ENCODE measurements around the gene CD160. TPM values are rescaled to one million over a fixed set of nuclear protein-coding genes. Genes with fewer than 3 reads are reported as not detected.

The CD160 gene
- total RNA-seq, 1 donor from 2014 or later: not detected

DNA sequence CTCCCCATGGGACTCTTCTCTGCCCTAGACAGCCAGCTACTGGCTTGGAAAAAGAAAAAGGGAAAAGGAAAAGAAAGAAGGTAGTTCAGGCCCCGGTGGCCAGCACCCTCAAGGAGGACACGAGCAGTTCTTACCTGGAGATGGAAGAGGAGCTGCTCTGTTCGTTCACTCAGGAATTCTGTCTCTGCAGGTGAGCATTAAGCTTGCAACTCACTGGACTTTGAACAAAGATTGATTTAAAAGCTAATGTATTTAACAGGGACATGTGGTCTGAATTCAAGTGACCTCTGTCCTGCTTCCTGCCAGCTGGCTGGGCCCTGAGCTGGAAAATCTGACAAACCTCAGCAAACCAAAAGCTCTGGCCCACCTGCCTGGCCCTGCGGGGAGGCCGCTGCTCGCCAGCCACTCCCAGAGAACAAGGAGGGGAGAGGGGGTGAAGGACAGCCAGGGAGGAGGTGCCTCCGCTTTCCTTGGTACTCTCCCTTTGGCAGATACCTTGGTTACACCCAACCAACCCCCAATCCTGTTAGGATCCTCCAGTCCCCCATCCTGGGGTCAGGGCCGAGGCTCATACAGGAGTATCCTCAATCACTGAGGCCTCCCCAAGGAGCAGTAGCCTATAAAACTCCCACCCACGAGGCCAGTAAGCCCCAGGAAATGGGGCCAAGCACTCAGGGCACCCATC is 12.0 kb upstream of the CD160 start, which contains the start of gene PDZK1:
Gene PDZK1 (minus strand): TSS at position 186 of the 685 bp plus-strand sequence. CDS start 19,347 bp downstream, outside the sequence.
- TF ChIP-seq, protein P1, sequence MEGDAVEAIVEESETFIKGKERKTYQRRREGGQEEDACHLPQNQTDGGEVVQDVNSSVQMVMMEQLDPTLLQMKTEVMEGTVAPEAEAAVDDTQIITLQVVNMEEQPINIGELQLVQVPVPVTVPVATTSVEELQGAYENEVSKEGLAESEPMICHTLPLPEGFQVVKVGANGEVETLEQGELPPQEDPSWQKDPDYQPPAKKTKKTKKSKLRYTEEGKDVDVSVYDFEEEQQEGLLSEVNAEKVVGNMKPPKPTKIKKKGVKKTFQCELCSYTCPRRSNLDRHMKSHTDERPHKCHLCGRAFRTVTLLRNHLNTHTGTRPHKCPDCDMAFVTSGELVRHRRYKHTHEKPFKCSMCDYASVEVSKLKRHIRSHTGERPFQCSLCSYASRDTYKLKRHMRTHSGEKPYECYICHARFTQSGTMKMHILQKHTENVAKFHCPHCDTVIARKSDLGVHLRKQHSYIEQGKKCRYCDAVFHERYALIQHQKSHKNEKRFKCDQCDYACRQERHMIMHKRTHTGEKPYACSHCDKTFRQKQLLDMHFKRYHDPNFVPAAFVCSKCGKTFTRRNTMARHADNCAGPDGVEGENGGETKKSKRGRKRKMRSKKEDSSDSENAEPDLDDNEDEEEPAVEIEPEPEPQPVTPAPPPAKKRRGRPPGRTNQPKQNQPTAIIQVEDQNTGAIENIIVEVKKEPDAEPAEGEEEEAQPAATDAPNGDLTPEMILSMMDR (IDR thresholded peaks at IDR 0.05): no peak
- no peak within 1 kb of the TSS for H3K4me3 ChIP-seq
- intact Hi-C loops (cut with DNase I): no loop called here

DNA sequence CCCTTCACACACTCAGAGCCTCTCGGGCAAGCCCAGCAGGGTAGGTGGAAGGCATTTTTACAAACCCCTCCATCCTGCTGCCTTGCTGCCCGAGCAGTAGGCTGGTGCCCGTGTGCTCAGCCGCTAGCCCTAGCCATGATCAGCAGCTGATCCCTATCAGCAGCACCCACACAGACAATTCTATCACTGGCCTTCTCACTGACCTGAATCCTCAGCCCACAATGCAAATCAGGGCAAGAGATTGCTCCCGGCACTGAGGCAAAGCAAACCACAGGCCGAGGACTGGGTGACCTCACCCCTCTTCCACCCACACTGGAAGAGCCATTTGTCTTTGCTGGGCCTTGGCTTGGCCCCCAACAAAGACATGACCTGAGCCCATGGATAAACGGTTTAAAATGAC is 11.2 kb upstream of the CD160 start:
- no peak for DNase-seq (ENCODE audit: low spot score in 2 of 2)
- TF ChIP-seq, protein P1 (IDR thresholded peaks at IDR 0.05): no peak
- intact Hi-C loops (cut with DNase I): no loop called here
- H3K27ac ChIP-seq: no peak overlapping the region
- no peaks in the 10 kb centered on the region for H3K4me1 ChIP-seq
- H3K27me3 ChIP-seq: no peaks in the 10 kb centered on the region
- no peaks in the 10 kb centered on the region for H3K36me3 ChIP-seq
- H3K9me3 ChIP-seq: no peaks in the 10 kb centered on the region
- H3K4me3 ChIP-seq: no peak overlapping the region

More for the DNA sequence above, 12.0 kb upstream of the CD160 start, which contains the start of gene PDZK1:
- Histone ChIP-seq H3K4me1 (no peaks in the 10 kb centered on the region), H3K27me3 (no peaks in the 10 kb centered on the region), H3K9me3 (no peaks in the 10 kb centered on the region), H3K27ac (no peak within 1 kb of the TSS), H3K36me3 (no peaks in the 10 kb centered on the region)
- DNase-seq (ENCODE audit: low spot score in 2 of 2): no peak

DNA sequence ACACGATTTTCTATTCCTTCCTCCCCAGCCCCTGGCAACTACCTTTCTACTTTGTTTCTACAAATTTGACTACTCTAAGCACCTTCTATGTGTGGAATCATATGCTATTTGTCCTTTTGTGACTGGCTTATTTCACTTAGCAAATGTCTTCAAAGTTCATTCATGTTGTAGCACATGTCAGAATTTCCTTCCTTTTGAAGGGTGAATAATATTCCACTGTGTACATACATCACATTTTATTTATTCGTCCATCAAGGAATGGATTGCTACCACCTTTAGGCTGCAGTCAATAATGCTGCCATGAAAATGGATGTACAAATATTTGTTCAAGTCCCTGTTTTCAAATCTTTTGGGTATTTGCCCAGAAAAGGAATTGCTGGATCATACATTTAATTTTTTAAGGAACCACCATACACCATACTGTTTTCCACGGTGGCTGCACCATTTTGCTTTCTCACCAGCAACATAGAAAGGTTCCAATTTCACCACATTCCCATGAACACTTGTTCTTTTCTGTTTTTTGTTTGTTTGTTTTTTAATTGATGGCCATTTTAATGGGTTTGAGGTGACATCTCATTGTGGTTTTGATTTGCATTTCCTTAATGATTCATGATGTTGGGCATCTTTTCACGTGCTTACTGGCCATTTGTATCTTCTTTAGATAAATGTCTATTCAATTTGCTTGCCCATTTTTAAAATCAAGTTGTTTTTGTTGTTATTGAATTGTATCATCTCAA is 8.8 kb upstream of the CD160 start:
- TF ChIP-seq, protein P1 (IDR thresholded peaks at IDR 0.05): no peak
- no peak for DNase-seq (ENCODE audit: low spot score in 2 of 2)
- no peaks in the 10 kb centered on the region for H3K27me3 ChIP-seq
- intact Hi-C loops (cut with DNase I): no loop called here
- H3K4me3 ChIP-seq: no peak overlapping the region
- H3K9me3 ChIP-seq: no peaks in the 10 kb centered on the region
- no peaks in the 10 kb centered on the region for H3K4me1 ChIP-seq
- H3K36me3 ChIP-seq: no peaks in the 10 kb centered on the region
- no peak overlapping the region for H3K27ac ChIP-seq

DNA sequence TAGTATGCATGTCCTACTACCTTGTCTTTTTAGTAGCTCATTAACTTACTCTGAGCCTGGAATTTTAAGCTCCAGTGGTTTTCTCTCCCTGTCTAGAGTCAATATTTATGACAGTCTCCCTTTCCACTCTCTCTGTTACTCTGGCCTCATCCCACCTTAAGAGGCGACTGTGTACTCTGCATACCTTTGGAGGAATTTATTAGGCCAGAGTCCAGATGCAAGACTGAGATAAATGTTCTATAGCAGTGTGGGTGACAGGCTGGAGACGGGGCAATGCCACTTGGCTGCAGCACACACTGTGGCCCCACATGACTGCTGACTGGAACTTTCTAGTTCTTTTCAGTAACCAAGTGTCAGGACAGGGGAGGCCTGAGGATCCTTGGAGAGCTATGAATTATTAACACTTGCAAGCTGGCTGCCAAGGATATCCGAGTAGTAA is 8.1 kb upstream of the CD160 start:
- TF ChIP-seq, protein P1 (IDR thresholded peaks at IDR 0.05): no peak
- H3K36me3 ChIP-seq: no peaks in the 10 kb centered on the region
- no peak overlapping the region for H3K4me3 ChIP-seq
- H3K4me1 ChIP-seq: no peaks in the 10 kb centered on the region
- H3K9me3 ChIP-seq: no peaks in the 10 kb centered on the region
- H3K27me3 ChIP-seq: no peaks in the 10 kb centered on the region
- intact Hi-C loops (cut with DNase I): no loop called here
- H3K27ac ChIP-seq: no peak overlapping the region
- DNase-seq (ENCODE audit: low spot score in 2 of 2): no peak

DNA sequence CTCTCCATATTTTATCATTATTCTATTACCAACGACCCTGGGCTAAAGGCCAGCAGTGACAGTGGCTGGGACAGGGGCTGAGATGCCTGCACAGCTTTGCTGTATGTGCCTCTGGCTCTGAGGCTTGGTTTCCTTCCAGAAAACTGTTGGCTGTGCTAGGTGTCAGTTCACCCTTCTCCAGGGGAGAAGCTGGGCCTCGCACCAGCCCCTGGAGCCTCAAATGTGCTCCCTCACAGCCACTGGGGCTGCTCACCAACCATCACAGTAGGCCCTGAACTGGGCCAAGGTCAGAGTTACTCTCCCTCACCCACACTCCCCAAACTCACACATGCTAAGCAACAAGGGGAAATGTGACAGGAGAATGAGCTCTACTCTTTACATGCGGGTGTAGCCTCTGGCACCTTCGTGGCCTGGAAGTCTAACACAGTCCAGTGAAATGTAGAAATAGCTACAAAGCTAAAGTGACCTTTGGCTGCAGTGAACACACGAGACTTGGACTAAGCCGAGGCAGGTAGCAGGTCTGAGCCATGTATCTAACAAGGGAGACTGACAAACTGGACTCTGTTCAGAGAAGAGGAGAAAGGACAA is 4.7 kb upstream of the CD160 start:
- Histone ChIP-seq H3K27me3 (no peaks in the 10 kb centered on the region), H3K4me3 (no peak overlapping the region), H3K27ac (no peak overlapping the region), H3K9me3 (no peaks in the 10 kb centered on the region), H3K36me3 (no peaks in the 10 kb centered on the region), H3K4me1 (no peaks in the 10 kb centered on the region)
- intact Hi-C loops (cut with DNase I): no loop called here
- TF ChIP-seq, protein P1 (IDR thresholded peaks at IDR 0.05): no peak
- DNase-seq (ENCODE audit: low spot score in 2 of 2): no peak
